Endothelial cell of umbilical vein (primary cell): ENCODE data around the gene UNC5C. TPM values are rescaled to one million over a fixed set of nuclear protein-coding genes. Genes with fewer than 3 reads are reported as not detected.

Experiments used
- BruUV-seq: library from RNA; stranded (reverse); fragments of 400-500 nt; replicated peaks from 2 replicates; lab custom pipeline; 2021; lab: Mats Ljungman, UMichigan
- CTCF ChIA-PET: fragments of 300-600, 350-600 bp; sonication (Branson Sonifier 250); formaldehyde crosslinking; loops from one replicate; lab custom pipeline; 2021; ENCODE audit warnings: antibody characterized with exemption, inconsistent platforms; lab: Charles Lee
- POLR2A ChIA-PET: fragments of 300-600, 350-600 bp; sonication (Branson Sonifier 250); formaldehyde crosslinking; loops from one replicate; lab custom pipeline; 2021; ENCODE audit warnings: antibody characterized with exemption, inconsistent platforms; lab: Charles Lee
- DNase-seq: peaks from one replicate; pipeline ENCODE4 v3.0.0-alpha.2; 2011; ENCODE audit warnings: low read depth, low spot score
- FAIRE-seq: peaks from 2 replicates; lab custom pipeline; 2011; peaks lifted over from hg19 to GRCh38; lab: Jason Lieb, UNC
- H2AFZ ChIP-seq: 2 replicates; pipeline ENCODE4 v1.6.0; 2012; ENCODE audit warnings: low read depth, low read length, control low read depth, inconsistent platforms
- H3K27ac ChIP-seq: 2 replicates; pipeline ENCODE4 v1.5.1; 2011; ENCODE audit warnings: low read depth, mild to moderate bottlenecking, control low read depth, low read length, moderate library complexity; ENCODE audit not compliant: insufficient read depth
- H3K27me3 ChIP-seq, 2 experiments: 2 replicates each; pipeline versions ENCODE4 v1.6.0 to v1.6.1; 2011; ENCODE audit warnings: low read length in 2 of 2, mixed read lengths in 1 of 2; ENCODE audit not compliant: control insufficient read depth in 2 of 2, insufficient read depth in 2 of 2
- H3K36me3 ChIP-seq, 2 experiments: 2 replicates in 1 of 2; 3 replicates in 1 of 2; pipeline ENCODE4 v1.5.1; 2011; ENCODE audit warnings: low read length in 2 of 2, mild to moderate bottlenecking in 1 of 2, moderate library complexity in 1 of 2; ENCODE audit not compliant: control insufficient read depth in 2 of 2, insufficient read depth in 2 of 2; ENCODE audit errors: extremely low read depth in 1 of 2
- H3K4me1 ChIP-seq: 3 replicates; pipeline ENCODE4 v1.5.1; 2011; ENCODE audit warnings: mild to moderate bottlenecking, low read length; ENCODE audit not compliant: control insufficient read depth, insufficient read depth; ENCODE audit errors: extremely low read depth
- H3K4me2 ChIP-seq: 2 replicates; pipeline ENCODE4 v1.6.1; 2011; ENCODE audit warnings: low read length, control low read depth, mixed read lengths; ENCODE audit not compliant: insufficient read depth
- H3K4me3 ChIP-seq, 3 experiments: fragments of 200-600 bp in 1 of 3; sonication (generic), shearing (Covaris generic) in 1 of 3; replicated peaks in 1 of 3; 2 replicates each; pipeline ENCODE4 v1.5.1; 2011 to 2016; ENCODE audit warnings: control low read depth in 3 of 3, low read length in 3 of 3, mild to moderate bottlenecking in 2 of 3, inconsistent platforms in 1 of 3, low read depth in 1 of 3, moderate library complexity in 1 of 3; ENCODE audit not compliant: insufficient read depth in 1 of 3
- H3K79me2 ChIP-seq: 2 replicates; pipeline ENCODE4 v1.6.0; 2012; ENCODE audit warnings: low read length, inconsistent platforms; ENCODE audit not compliant: control insufficient read depth, insufficient read depth
- H3K9ac ChIP-seq: replicated peaks from 2 replicates; pipeline ENCODE3; 2011; ENCODE audit warnings: low read length, control low read depth; ENCODE audit not compliant: insufficient read depth; ENCODE audit errors: extremely low read depth
- H3K9me1 ChIP-seq: replicated peaks from 3 replicates; pipeline ENCODE4 v1.6.0; 2011; ENCODE audit warnings: mild to moderate bottlenecking, low read length; ENCODE audit not compliant: control insufficient read depth, insufficient read depth; ENCODE audit errors: extremely low read depth
- H3K9me3 ChIP-seq: replicated peaks from 2 replicates; pipeline ENCODE4 v1.5.1; 2012; ENCODE audit warnings: low read length, inconsistent platforms; ENCODE audit not compliant: control insufficient read depth, insufficient read depth
- H4K20me1 ChIP-seq: replicated peaks from 2 replicates; pipeline ENCODE3; 2011; ENCODE audit warnings: mild to moderate bottlenecking, low read length; ENCODE audit not compliant: control insufficient read depth, insufficient read depth; ENCODE audit errors: extremely low read depth
- CTCF ChIP-seq, 2 donors: IDR thresholded peaks; 1 replicate in 1 of 2; 2 replicates in 1 of 2; pipeline ENCODE4 v1.5.1; 2011; ENCODE audit warnings: low read length in 2 of 2, mild to moderate bottlenecking in 2 of 2, moderate library complexity in 2 of 2, control low read depth in 1 of 2, inconsistent platforms in 1 of 2, low read depth in 1 of 2; ENCODE audit not compliant: insufficient read depth in 1 of 2; ENCODE audit errors: extremely low read depth in 1 of 2
- EZH2 ChIP-seq: IDR thresholded peaks from 2 replicates; pipeline ENCODE4 v1.6.1; 2012; ENCODE audit warnings: borderline replicate concordance, low read depth, mild to moderate bottlenecking, moderate library complexity, low read length, inconsistent platforms; ENCODE audit not compliant: severe bottlenecking
- FOS ChIP-seq: IDR thresholded peaks from 2 replicates; pipeline ENCODE4 v1.6.1; 2011; ENCODE audit warnings: mild to moderate bottlenecking, low read length, moderate library complexity, borderline replicate concordance; ENCODE audit not compliant: insufficient read depth
- GATA2 ChIP-seq: IDR thresholded peaks from 2 replicates; pipeline ENCODE4 v1.7.0; 2011; ENCODE audit warnings: low read depth, mild to moderate bottlenecking, moderate library complexity, mixed read lengths, low read length; ENCODE audit not compliant: insufficient read length, insufficient read depth
- JUN ChIP-seq: IDR thresholded peaks from 2 replicates; pipeline ENCODE4 v1.6.1; 2011; ENCODE audit warnings: borderline replicate concordance, low read depth; ENCODE audit not compliant: insufficient read length, insufficient read depth
- MAX ChIP-seq: IDR thresholded peaks from 2 replicates; pipeline ENCODE4 v1.6.1; 2011; ENCODE audit not compliant: insufficient read depth, insufficient read length
- MYC ChIP-seq: IDR thresholded peaks from one replicate; pipeline ENCODE4 v1.6.1; 2011; ENCODE audit warnings: mild to moderate bottlenecking, low read depth, low read length
- POLR2A ChIP-seq: IDR thresholded peaks from 2 replicates; pipeline ENCODE4 v1.6.1; 2012; ENCODE audit warnings: low read depth, mild to moderate bottlenecking, control low read depth, low read length
- POLR2AphosphoS5 ChIP-seq: IDR thresholded peaks from 2 replicates; pipeline ENCODE4 v1.6.1; 2012; ENCODE audit warnings: low read depth, mild to moderate bottlenecking, control low read depth, low read length, moderate library complexity; ENCODE audit not compliant: insufficient read depth
- dilution Hi-C: fragments of 300-500 bp; cut with MboI; formaldehyde crosslinking; loops from one replicate; pipeline ENCODE4 v1.15.0; 2019; ENCODE audit warnings: low sequenced_read_pairs; ENCODE audit not compliant: extremely low pct_ligation_motif_present
- intact Hi-C: fragments of 100-400 bp; cut with micrococcal nuclease; formaldehyde crosslinking; loops from one replicate; pipeline ENCODE4 v1.10.0; 2022
- polyA plus RNA-seq, 4 experiments: library from polyadenylated mRNA; depleted of rRNA in 3 of 4; stranded (reverse) in 3 of 4; unstranded in 1 of 4; fragments of >200 nt; gene quantifications; 2 replicates each; pipeline versions ENCODE4 v1.2.1 to v1.2.3, GENCODE V29; 2011 to 2012; ENCODE audit warnings: missing spikeins in 1 of 4
- total RNA-seq: library from RNA; stranded (reverse); gene quantifications from 2 replicates; pipeline ENCODE4 v1.2.3, GENCODE V29; 2021

The UNC5C gene
- total and polyA plus RNA-seq, 2 donors (not counting 3 experiments of a cell fraction or from before 2014, with no cell fraction given): 0.44 to 0.53 TPM

- H3K27me3 ChIP-seq: peaks cover 0 to 1% of the 10 kb centered on the region in 2 experiments
- H3K9me3 ChIP-seq: no peaks in the 10 kb centered on the region
- ChIA-PET CTCF (no interaction called here), POLR2A (no interaction called here)
- H3K9me1 ChIP-seq: no peaks in the 10 kb centered on the region
- H3K27ac ChIP-seq: no peak overlapping the region
- intact Hi-C loops (no loop called here), dilution Hi-C loops (no loop called here)
- no peaks in the 10 kb centered on the region for H3K4me1 ChIP-seq
- H3K9ac ChIP-seq: no peak overlapping the region
- no peaks in the 10 kb centered on the region for H3K79me2 ChIP-seq
- H3K4me3 ChIP-seq: no peak overlapping the region
- H2AFZ ChIP-seq: no peak overlapping the region
- TF ChIP-seq MAX (no peak), GATA2 (no peak), POLR2A (no peak), EZH2 (no peak), POLR2AphosphoS5 (no peak), JUN (no peak), CTCF (IDR thresholded peaks at IDR 0.05; ENCODE audit: extremely low read depth in 1 of 2, insufficient read depth in 1 of 2, low read depth in 1 of 2, low read length in 2 of 2) (no peak), MYC (no peak), FOS (no peak)
- H4K20me1 ChIP-seq: no peaks in the 10 kb centered on the region
- DNase-seq: no peak
- no peak overlapping the region for H3K4me2 ChIP-seq
- H3K36me3 ChIP-seq: no peaks in the 10 kb centered on the region
- BruUV-seq: no TSS peak
- FAIRE-seq: no peak
Measured at GRCh38 chr4:95563638-95564337, 15.0 kb upstream of the UNC5C start.
